HG03066 (cell line): ENCODE results near the gene GPR157.

Source experiments
- ATAC-seq: cut with Tn5 transposase; IDR thresholded peaks from one replicate; pipeline ENCODE4 v1.9.1; 2021; ENCODE audit warnings: low read depth; ENCODE audit not compliant: unreplicated experiment

GPR157 gene

GRCh38 chr1:9066945-9067807 lies 61.7 kb downstream of the GPR157 start:
- no peak for ATAC-seq

GRCh38 chr1:9065213-9065751 lies 63.6 kb downstream of the GPR157 start:
- no peak for ATAC-seq

GRCh38 chr1:9062846-9063245 lies 66.1 kb downstream of the GPR157 start:
- no peak for ATAC-seq

GRCh38 chr1:9062021-9062471 lies 66.9 kb downstream of the GPR157 start:
- ATAC-seq, result no peak

- ATAC-seq, result no peak
These were observed 67.5 kb downstream of the GPR157 start for GRCh38 chr1:9061252-9061960.

GRCh38 chr1:9059891-9060744 lies 68.8 kb downstream of the GPR157 start:
- no peak for ATAC-seq

GRCh38 chr1:9058465-9058864 lies 70.4 kb downstream of the GPR157 start:
- ATAC-seq, result no peak

GRCh38 chr1:9057851-9058250 lies 71.1 kb downstream of the GPR157 start:
- no peak for ATAC-seq

GRCh38 chr1:9052272-9053049 lies 76.4 kb downstream of the GPR157 start:
- no peak for ATAC-seq

- ATAC-seq, result no peak
These were observed 77.5 kb downstream of the GPR157 start for GRCh38 chr1:9051379-9051778.

GRCh38 chr1:9050803-9051202 lies 78.1 kb downstream of the GPR157 start:
- ATAC-seq, result no peak
